IMR-90 (cell line): ENCODE data around the gene FAM227B. TPM values are rescaled to one million over a fixed set of nuclear protein-coding genes. Genes with fewer than 3 reads are reported as not detected.

Experiments
- ATAC-seq: fragments of 200-7000 bp; cut with Tn5 transposase; 2 replicates; pipeline ENCODE4 v1.9.1; 2020; ENCODE audit warnings: low read depth, mild to moderate bottlenecking, moderate library complexity
- BruUV-seq: library from RNA; stranded (reverse); fragments of 400-500 nt; replicated peaks from 2 replicates; lab custom pipeline; 2021; lab: Mats Ljungman, UMichigan
- CTCF ChIA-PET: fragments of 300-600 bp; formaldehyde crosslinking; extraction: SDS; loops from one replicate; lab custom pipeline; 2021; ENCODE audit warnings: antibody characterized with exemption; lab: Yijun Ruan, JAX
- POLR2A ChIA-PET: fragments of 300-600 bp; sonication (Branson Sonifier 250); formaldehyde crosslinking; loops from one replicate; lab custom pipeline; 2022; ENCODE audit warnings: antibody characterized with exemption; ENCODE audit not compliant: unreplicated experiment; lab: Charles Lee
- DNase-seq: peaks from one replicate; pipeline ENCODE4 v3.0.0; 2013
- H2AFZ ChIP-seq: replicated peaks from 2 replicates; pipeline ENCODE3; 2013; ENCODE audit warnings: low read length, mild to moderate bottlenecking; ENCODE audit not compliant: poor library complexity
- H2AK5ac ChIP-seq: 2 replicates; pipeline ENCODE4 v1.6.1; 2013; ENCODE audit warnings: low read depth, low read length, inconsistent platforms
- H2AK9ac ChIP-seq: replicated peaks from 2 replicates; pipeline ENCODE3; 2013; ENCODE audit warnings: mild to moderate bottlenecking, low read depth, low read length, moderate library complexity; ENCODE audit not compliant: poor library complexity
- H2BK120ac ChIP-seq: 2 replicates; pipeline ENCODE4 v1.6.1; 2013; ENCODE audit warnings: low read depth, low read length, inconsistent platforms
- H2BK15ac ChIP-seq: 3 replicates; pipeline ENCODE4 v1.6.1; 2013; ENCODE audit warnings: low read depth, low read length, inconsistent platforms
- H2BK20ac ChIP-seq: 2 replicates; pipeline ENCODE4 v1.6.1; 2013; ENCODE audit warnings: low read depth, mild to moderate bottlenecking, inconsistent platforms, low read length, moderate library complexity
- H2BK5ac ChIP-seq: 2 replicates; pipeline ENCODE4 v1.6.1; 2013; ENCODE audit warnings: mild to moderate bottlenecking, low read depth, low read length, inconsistent platforms; ENCODE audit not compliant: poor library complexity, severe bottlenecking
- H3K14ac ChIP-seq: replicated peaks from 2 replicates; pipeline ENCODE4 v1.6.1; 2013; ENCODE audit warnings: low read depth, low read length, inconsistent platforms
- H3K18ac ChIP-seq: 2 replicates; pipeline ENCODE4 v1.6.1; 2013; ENCODE audit warnings: low read depth, low read length, control low read depth
- H3K23ac ChIP-seq: 2 replicates; pipeline ENCODE4 v1.6.1; 2013; ENCODE audit warnings: low read depth, low read length, inconsistent platforms
- H3K27ac ChIP-seq: 2 replicates; pipeline ENCODE4 v1.5.1; 2013; ENCODE audit warnings: mild to moderate bottlenecking, control low read depth, low read length; ENCODE audit not compliant: insufficient read depth
- H3K27me3 ChIP-seq: 2 replicates; pipeline ENCODE4 v1.6.1; 2013; ENCODE audit warnings: low read length; ENCODE audit not compliant: control insufficient read depth, insufficient read depth
- H3K36me3 ChIP-seq: 2 replicates; pipeline ENCODE4 v1.6.1; 2013; ENCODE audit warnings: low read length, mixed read lengths; ENCODE audit not compliant: control insufficient read depth, insufficient read depth
- H3K4ac ChIP-seq: 2 replicates; pipeline ENCODE4 v1.6.1; 2013; ENCODE audit warnings: low read depth, low read length, inconsistent platforms
- H3K4me1 ChIP-seq: 2 replicates; pipeline ENCODE4 v1.6.1; 2013; ENCODE audit warnings: low read length, mixed read lengths; ENCODE audit not compliant: control insufficient read depth, insufficient read depth
- H3K4me2 ChIP-seq: 2 replicates; pipeline ENCODE4 v1.6.1; 2013; ENCODE audit warnings: low read depth, mild to moderate bottlenecking, control low read depth, low read length, moderate library complexity
- H3K4me3 ChIP-seq: 2 replicates; pipeline ENCODE4 v1.5.1; 2013; ENCODE audit warnings: low read depth, mild to moderate bottlenecking, control low read depth, low read length, moderate library complexity; ENCODE audit not compliant: insufficient read depth
- H3K56ac ChIP-seq: 2 replicates; pipeline ENCODE4 v1.6.1; 2013; ENCODE audit warnings: low read length, inconsistent platforms; ENCODE audit not compliant: insufficient read depth; ENCODE audit errors: extremely low read depth
- H3K79me1 ChIP-seq, 2 experiments: 2 replicates each; pipeline ENCODE4 v1.6.1; 2013; ENCODE audit warnings: low read length in 2 of 2, inconsistent platforms in 1 of 2, low read depth in 1 of 2
- H3K9ac ChIP-seq: 2 replicates; pipeline ENCODE4 v1.6.1; 2013; ENCODE audit warnings: low read depth, low read length, control low read depth
- H3K9me1 ChIP-seq: 2 replicates; pipeline ENCODE4 v1.6.1; 2013; ENCODE audit warnings: low read length, inconsistent platforms; ENCODE audit not compliant: insufficient read depth
- H3K9me3 ChIP-seq: 2 replicates; pipeline ENCODE4 v1.6.1; 2013; ENCODE audit warnings: low read length; ENCODE audit not compliant: control insufficient read depth, insufficient read depth
- H4K20me1 ChIP-seq: 2 replicates; pipeline ENCODE4 v1.6.1; 2013; ENCODE audit warnings: low read length, inconsistent platforms; ENCODE audit not compliant: insufficient read depth
- H4K5ac ChIP-seq: 2 replicates; pipeline ENCODE4 v1.6.1; 2013; ENCODE audit warnings: mild to moderate bottlenecking, low read depth, low read length, control low read depth
- H4K8ac ChIP-seq, 2 experiments: 2 replicates each; pipeline ENCODE4 v1.6.1; 2013; ENCODE audit warnings: low read depth in 2 of 2, low read length in 2 of 2, control low read depth in 1 of 2, inconsistent platforms in 1 of 2
- H4K91ac ChIP-seq: 2 replicates; pipeline ENCODE4 v1.6.1; 2013; ENCODE audit warnings: low read depth, low read length, inconsistent platforms; ENCODE audit not compliant: insufficient read depth
- MAFK ChIP-seq: IDR thresholded peaks from 2 replicates; pipeline ENCODE4 v1.6.1; 2012; ENCODE audit warnings: low read depth, low read length, improper control_type of control experiment
- NFE2L2 ChIP-seq: fragments of 150-350 bp; IDR thresholded peaks from 2 replicates; pipeline ENCODE4 v1.6.1; 2016; ENCODE audit warnings: low read depth, mild to moderate bottlenecking, low read length
- RAD21 ChIP-seq: IDR thresholded peaks from 2 replicates; pipeline ENCODE4 v1.6.1; 2012; ENCODE audit warnings: low read length, improper control_type of control experiment
- SMC3 ChIP-seq: fragments of 150-350 bp; IDR thresholded peaks from 2 replicates; pipeline ENCODE4 v1.6.1; 2016; ENCODE audit warnings: low read depth, mild to moderate bottlenecking, antibody characterized with exemption, low read length, moderate library complexity
- WGBS, 2 experiments: methylation state at CpG; one replicate each; pipeline versions ENCODE4 v1.1.5 to v1.1.7; 2013; ENCODE audit warnings: missing lambda C conversion rate in 2 of 2; ENCODE audit not compliant: insufficient read length in 1 of 2; ENCODE audit errors: extremely low coverage in 2 of 2; 5-methylcytosine and 5-hydroxymethylcytosine counted together
- dilution Hi-C: fragments of 300-500 bp; cut with HindIII; formaldehyde crosslinking; loops from one replicate; pipeline ENCODE4 v1.14.3; 2018; ENCODE audit warnings: low sequenced_read_pairs; ENCODE audit not compliant: unreplicated experiment
- in situ Hi-C: fragments of 300-500 bp; cut with MboI; formaldehyde crosslinking; loops from 3 replicates; pipeline ENCODE4 v1.14.3; 2019; ENCODE audit warnings: low sequenced_read_pairs, inconsistent platforms, mixed read lengths
- intact Hi-C: fragments of 100-400 bp; cut with micrococcal nuclease; formaldehyde crosslinking; loops from 2 replicates; pipeline ENCODE4 v1.10.0; 2022
- polyA plus RNA-seq, 3 experiments: library from polyadenylated mRNA; depleted of rRNA; stranded (reverse); fragments of >200 nt; gene quantifications; 2 replicates each; pipeline ENCODE4 v1.2.3, GENCODE V29; 2012; ENCODE audit warnings: low replicate concordance in 1 of 3
- total RNA-seq: library from RNA; depleted of rRNA; stranded (reverse); fragments of >200 nt; gene quantifications from 2 replicates; pipeline ENCODE4 v1.2.3, GENCODE V29; 2012

FAM227B gene
- total and polyA plus RNA-seq, 2 of the 4 experiments (the other 2 are of a cell fraction): 1.8 to 3.0 TPM

- ChIA-PET POLR2A (no interaction called here), CTCF (interaction anchor here (0.8 kb wide), 1 partner anchor 12 kb away, joined by 3 read pairs; no protein-coding TSS in a partner anchor)
- peak overlapping the region in 1 of 2 experiments; percentile 2; a peak in 1 of 4 replicates for H4K8ac ChIP-seq
- H2AFZ ChIP-seq: no peak overlapping the region
- no peak overlapping the region for H3K4me3 ChIP-seq
- no peak overlapping the region for H2AK9ac ChIP-seq
- no peak overlapping the region for H2BK120ac ChIP-seq
- H3K18ac ChIP-seq: no peak overlapping the region
- H3K9me1 ChIP-seq: peaks cover 11% of the 10 kb centered on the region
- no CpG with 5 or more reads among the region's 1 CpG for WGBS, 2 experiments
- H2AK5ac ChIP-seq: no peak overlapping the region
- H3K4me1 ChIP-seq: peaks cover 28% of the 10 kb centered on the region
- H2BK15ac ChIP-seq: no peak overlapping the region
- H2BK20ac ChIP-seq: no peak overlapping the region
- H3K9me3 ChIP-seq: no peaks in the 10 kb centered on the region
- BruUV-seq: no TSS peak
- DNase-seq (peak; percentile 80), ATAC-seq (peak; percentile 36)
- dilution Hi-C loops: no loop called here
- no peak overlapping the region for H3K56ac ChIP-seq
- intact Hi-C loops: loop anchor here (5.0 kb wide), 2 partner anchors 422 to 702 kb away; no protein-coding TSS in a partner anchor
- no peak overlapping the region for H3K9ac ChIP-seq
- H3K27me3 ChIP-seq: no peaks in the 10 kb centered on the region
- H3K23ac ChIP-seq: no peak overlapping the region; the same call in 1 of the 2 replicates
- peak overlapping the region; percentile 97 for H2BK5ac ChIP-seq
- H4K20me1 ChIP-seq: peaks cover 5% of the 10 kb centered on the region; the same call in 1 of the 2 replicates
- no peak for TF ChIP-seq SMC3
- TF ChIP-seq NFE2L2: no peak
- TF ChIP-seq RAD21: no peak
- TF ChIP-seq MAFK: no peak
- H3K4ac ChIP-seq: no peak overlapping the region
- H4K5ac ChIP-seq: no peak overlapping the region
- no peak overlapping the region for H3K27ac ChIP-seq
- H4K91ac ChIP-seq: no peak overlapping the region
- H3K14ac ChIP-seq: no peak overlapping the region
- in situ Hi-C loops: no loop called here
- H3K4me2 ChIP-seq: peak overlapping the region; percentile 79
- peaks cover 11% of the 10 kb centered on the region for H3K36me3 ChIP-seq
- peaks cover 16 to 36% of the 10 kb centered on the region in 2 experiments for H3K79me1 ChIP-seq
Observed at GRCh38 chr15:49435174-49435573, 185.4 kb downstream of the FAM227B start.
